GM20431 (cell line): ENCODE data around the gene GTPBP4.

ENCODE experiments used
- in situ Hi-C: fragments of 300-500 bp; cut with MseI, MboI; formaldehyde crosslinking; loops from one replicate; pipeline ENCODE4 v1.15.0; 2020; ENCODE audit warnings: low sequenced_read_pairs; ENCODE audit not compliant: unreplicated experiment

The GTPBP4 gene

GRCh38 chr10:964988-965417 is 23.2 kb upstream of the GTPBP4 start:
- in situ Hi-C loops = no loop called here

GRCh38 chr10:966466-967235 is 21.6 kb upstream of the GTPBP4 start:
- in situ Hi-C loops = no loop called here

DNA sequence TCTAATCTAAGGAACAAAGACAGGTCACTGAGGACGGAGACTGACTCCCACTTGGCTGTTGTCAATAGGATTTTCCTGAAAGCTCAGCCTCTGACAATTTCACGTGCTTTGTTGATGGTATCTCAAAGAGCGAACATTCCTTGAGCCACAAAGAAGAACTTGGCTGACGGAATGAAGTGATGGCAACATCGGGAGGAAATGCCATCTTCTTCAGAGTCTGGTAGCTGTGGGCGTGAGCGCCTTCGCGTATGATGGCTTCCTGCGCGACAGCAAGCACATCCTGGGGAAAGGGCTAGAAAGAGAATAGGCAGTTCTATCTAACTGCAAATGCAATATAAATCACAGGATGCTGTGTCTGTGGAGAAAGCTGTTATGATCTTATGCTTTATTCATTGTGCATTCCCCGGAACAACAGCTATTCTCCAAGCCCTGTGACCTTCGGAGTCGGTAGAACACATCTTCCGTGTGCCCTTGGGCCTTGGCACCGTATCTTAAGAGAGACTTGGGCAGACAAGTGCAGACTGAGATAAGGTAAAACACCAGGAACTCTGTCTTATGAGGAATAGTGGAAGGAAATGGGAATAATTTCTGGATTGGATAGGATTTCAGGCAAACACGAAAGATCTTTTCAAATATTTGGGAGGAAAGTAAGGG is 19.6 kb upstream of the GTPBP4 start:
- in situ Hi-C loops = no loop called here

GRCh38 chr10:969473-970150 is 18.6 kb upstream of the GTPBP4 start:
- in situ Hi-C loops = no loop called here

DNA sequence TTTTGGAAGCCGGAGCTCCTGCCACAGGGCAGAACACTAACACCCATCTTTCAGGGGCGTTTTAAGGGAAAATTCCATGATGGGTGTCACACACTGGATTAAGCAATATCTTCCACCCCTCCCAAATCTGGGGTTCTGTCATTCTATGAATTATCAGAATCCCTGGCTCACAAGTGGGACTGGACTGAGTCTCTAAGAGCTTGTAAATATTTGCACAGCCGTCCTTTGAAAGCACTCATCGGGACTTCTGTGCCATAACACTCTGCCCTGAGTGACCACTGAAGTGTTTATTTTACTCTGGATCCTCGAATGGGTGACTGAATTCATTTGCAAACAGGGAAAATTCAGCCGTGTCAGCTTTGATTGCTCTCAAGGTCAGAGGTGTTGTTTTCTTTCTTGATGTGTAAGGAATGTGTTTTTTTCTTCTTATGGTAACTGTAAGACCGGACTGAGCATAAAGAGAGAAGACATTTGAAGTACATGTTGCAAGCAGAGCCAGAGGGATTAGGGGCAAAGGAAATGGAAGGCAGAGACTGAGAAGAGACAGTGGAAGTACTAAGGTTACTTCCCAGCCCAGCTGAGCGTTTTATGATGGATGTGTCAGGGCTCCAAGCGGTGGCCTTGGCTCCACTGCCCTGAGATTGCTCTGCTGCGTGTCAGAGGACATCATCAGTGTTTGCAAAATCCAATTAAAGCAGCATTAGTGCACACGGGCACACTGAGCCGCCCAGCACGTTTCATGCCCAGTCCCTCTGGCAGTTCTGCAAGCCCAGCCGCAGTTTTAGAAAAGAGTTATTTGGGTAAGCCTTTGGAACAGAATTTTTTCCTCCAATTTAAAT is 17.7 kb upstream of the GTPBP4 start:
- in situ Hi-C loops = no loop called here

GRCh38 chr10:971150-971542 is 17.1 kb upstream of the GTPBP4 start:
- in situ Hi-C loops = no loop called here

DNA sequence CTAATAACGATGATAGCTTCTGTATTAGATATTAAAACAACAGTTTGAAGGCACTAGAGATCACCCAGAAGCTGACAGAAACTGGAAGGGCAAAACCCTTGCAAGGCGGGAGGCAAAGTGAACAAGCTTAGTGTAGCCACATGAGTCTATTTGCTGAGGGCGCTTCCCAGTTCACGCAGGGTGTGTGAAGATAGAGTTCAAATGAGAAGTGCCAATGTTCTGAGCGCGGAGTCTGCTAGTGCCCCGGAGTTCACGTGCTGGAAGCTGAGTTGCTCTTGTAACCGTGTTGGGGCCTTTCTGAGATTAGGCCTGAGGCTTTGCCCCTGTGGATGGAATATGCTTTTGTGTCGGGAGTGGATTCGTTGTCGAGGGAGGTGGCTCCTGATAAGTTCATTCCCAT is 16.6 kb upstream of the GTPBP4 start:
- in situ Hi-C loops = no loop called here

DNA sequence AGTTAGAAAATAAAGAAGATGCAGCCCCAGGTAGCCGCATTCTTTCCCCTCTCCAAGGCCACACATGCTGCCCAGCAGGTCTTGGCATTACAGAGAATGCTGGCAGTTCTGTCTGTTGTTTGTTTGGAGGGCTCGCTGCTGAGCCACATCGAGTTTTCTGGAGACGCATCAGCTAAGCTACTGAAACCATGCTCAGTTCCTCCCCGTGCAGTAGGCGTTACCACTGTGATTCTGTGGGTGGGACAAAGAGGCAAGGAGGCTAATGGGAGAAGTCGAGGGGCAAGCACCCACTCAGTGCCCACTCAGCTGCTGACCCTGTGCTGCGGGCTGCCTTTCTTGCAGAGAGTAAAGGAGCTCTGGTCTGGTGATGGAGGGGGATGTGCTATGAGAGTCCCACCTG is 15.5 kb upstream of the GTPBP4 start:
- in situ Hi-C loops = no loop called here

DNA sequence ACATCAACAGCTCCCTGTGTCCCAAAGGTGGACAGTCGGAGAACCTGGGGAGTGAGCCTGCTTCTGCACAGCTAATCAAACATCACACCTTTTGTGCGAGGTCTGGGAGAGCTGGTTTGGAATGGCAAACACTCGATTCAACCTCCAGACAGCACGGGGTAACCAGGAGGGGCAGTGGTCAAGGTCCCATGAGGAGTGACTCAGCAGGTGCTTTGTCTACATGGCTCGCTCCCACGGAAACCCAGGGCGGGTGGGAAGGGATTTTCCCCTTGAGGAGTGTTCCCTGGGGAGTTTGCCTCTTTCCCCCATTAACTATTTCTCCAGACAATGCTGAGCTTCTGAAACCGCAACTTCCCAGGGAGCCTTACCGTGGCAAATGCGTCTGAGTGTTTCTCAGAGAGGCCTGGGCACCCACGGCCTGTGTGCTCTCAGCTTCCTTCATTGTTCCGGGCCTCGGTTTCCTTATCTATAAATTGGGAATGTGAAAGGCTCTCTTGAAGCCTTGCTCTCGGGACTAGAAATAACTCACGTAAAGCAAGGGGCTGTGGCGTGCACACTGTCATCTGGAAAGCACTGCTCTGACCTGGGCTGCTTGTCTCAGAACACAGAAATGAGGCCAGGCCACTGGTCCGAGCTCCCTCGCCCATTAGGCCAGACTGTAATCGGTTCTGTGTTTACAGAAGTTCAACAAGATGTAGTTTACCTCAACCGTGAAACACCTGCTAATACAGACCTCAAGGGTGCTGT is 14.0 kb upstream of the GTPBP4 start:
- in situ Hi-C loops = no loop called here

GRCh38 chr10:974785-975074 is 13.5 kb upstream of the GTPBP4 start:
- in situ Hi-C loops = no loop called here

DNA sequence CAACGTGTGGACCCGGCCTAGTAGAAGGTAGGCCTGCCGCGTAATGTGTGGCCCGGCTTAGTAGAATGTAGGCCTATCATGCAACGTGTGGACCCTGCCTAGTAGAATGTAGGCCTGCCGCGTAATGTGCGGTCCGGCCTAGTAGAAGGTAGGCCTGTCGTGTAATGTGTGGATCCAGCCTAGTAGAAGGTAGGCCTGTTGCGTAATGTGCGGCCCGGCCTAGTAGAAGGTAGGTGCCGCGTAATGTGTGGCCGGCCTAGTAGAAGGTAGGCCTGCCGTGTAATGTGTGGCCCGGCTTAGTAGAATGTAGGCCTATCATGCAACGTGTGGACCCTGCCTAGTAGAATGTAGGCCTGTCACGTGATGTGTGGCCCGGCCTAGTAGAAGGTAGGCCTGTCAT is 11.9 kb upstream of the GTPBP4 start:
- in situ Hi-C loops = no loop called here

DNA sequence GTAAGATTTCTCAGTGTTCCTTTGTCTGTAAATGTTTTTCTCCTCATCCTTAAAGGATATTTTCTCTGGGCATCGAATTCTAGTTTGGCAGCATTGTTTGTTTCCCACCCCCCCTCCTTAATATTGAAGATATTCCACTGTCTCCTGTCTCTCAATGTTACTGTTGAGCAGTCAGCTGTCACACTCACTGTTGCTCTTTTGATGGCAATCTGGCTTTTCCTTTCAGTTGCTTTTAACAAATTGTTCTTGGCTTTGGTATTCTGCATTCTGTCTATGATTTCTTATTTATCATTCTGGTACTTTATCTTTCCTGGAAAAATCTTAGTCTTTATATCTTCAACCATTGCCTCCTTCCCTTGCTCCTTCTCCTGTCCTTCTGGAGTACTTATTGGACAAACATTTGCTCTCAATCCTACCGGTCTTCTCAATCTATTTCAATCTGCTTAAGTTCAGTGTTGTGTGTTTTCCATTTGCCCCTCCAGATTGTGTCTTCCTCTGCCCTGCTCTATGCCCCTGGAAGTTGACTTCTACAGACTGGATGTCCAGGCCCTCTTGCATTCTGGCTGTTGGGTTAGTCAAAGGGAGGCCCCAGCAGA is 9.3 kb upstream of the GTPBP4 start:
- in situ Hi-C loops = no loop called here

- in situ Hi-C loops = no loop called here
Observed at GRCh38 chr10:980468-981093, 7.7 kb upstream of the GTPBP4 start.

DNA sequence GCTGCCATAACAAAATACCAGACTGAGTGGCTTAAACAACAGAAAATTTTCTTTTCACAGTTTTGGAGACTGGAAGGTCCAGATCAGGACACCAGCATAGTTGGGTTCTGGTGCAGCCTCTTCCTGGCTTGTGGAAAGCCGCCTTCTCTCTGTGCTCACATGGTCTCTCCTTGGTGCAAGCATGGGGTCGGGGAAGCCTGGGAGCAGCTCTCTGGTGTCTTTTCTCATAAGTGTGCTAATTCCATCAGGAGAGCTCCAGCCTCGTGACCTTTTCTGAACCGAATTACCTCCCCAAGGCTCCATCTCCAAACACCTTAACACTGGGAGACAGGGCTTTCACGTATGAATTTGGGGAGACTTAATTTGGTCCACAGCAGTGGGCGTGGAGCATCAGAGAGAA is 4.8 kb upstream of the GTPBP4 start:
- in situ Hi-C loops = no loop called here

GRCh38 chr10:983971-984655 is 4.1 kb upstream of the GTPBP4 start:
- in situ Hi-C loops = no loop called here

- in situ Hi-C loops = no loop called here
Observed at GRCh38 chr10:985361-985760, 2.9 kb upstream of the GTPBP4 start.

DNA sequence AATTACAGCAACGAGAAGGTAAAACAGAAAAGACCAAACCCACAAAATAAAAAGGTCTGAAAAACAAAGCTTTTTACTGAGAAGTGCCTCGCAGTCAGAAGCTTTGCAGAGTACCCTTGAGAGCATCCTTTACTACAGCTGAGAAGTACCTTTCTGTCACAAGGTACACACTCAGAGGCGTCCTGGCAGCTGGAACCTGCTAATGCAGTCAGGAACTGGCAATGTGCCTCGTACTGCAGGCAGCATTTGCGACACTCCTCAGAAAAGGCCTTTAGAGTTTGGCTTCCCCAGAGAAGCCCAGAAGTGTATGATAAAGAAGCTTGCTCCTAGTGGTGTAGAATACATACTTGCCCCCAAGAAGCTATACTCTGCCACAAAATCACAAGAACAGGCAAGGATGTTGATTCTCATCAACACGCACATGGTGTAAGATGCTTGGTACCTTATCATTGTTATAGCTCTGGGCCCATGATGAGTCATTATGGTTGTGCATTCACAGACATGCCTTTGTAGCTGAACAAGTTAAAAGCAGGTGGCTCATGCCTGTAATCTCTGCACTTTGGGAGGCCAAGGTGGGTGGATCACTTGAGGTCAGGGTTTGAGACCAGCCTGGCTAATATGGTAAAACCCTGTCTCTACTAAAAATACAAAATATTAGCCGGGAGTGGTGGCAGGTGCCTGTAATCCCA is 2.0 kb upstream of the GTPBP4 start:
- in situ Hi-C loops = no loop called here
